GM19452 (cell line): ENCODE data around the gene SELENBP1.
"Not testable (repeated sequence)": the region's sequence is repeated elsewhere in the genome, so short reads cannot be mapped to it uniquely, and the experiment has no call there.

Experiments
- ATAC-seq: cut with Tn5 transposase; IDR thresholded peaks from one replicate; pipeline ENCODE4 v1.9.1; 2021; ENCODE audit not compliant: unreplicated experiment

The SELENBP1 gene

GRCh38 chr1:151384584-151384983 is 12.1 kb upstream of the SELENBP1 start:
- ATAC-seq = no peak

- no peak for ATAC-seq
Observed at GRCh38 chr1:151377150-151377884, 4.8 kb upstream of the SELENBP1 start.

GRCh38 chr1:151373196-151373595 is 691 bp upstream of the SELENBP1 start:
- ATAC-seq = no peak

GRCh38 chr1:151371370-151372057 is 991 bp downstream of the SELENBP1 start:
- ATAC-seq = no peak

GRCh38 chr1:151370211-151370911 is 2.1 kb downstream of the SELENBP1 start:
- no peak for ATAC-seq

GRCh38 chr1:151369621-151370048 is 2.9 kb downstream of the SELENBP1 start:
- ATAC-seq = no peak

- ATAC-seq = no peak
Observed at GRCh38 chr1:151369302-151369610, 3.2 kb downstream of the SELENBP1 start.

- no peak for ATAC-seq
Observed at GRCh38 chr1:151368393-151369301, 3.9 kb downstream of the SELENBP1 start.

GRCh38 chr1:151367658-151368392 is 4.7 kb downstream of the SELENBP1 start:
- ATAC-seq = no peak

GRCh38 chr1:151364996-151365395 is 7.5 kb downstream of the SELENBP1 start:
- no peak for ATAC-seq

GRCh38 chr1:151362308-151363155 is 10.0 kb downstream of the SELENBP1 start:
- ATAC-seq = no peak

- no peak for ATAC-seq
Observed at GRCh38 chr1:151361883-151362282, 10.6 kb downstream of the SELENBP1 start.

- no peak for ATAC-seq
Observed at GRCh38 chr1:151356696-151357095, 15.8 kb downstream of the SELENBP1 start.

- no peak for ATAC-seq
Observed at GRCh38 chr1:151352021-151352718, 20.3 kb downstream of the SELENBP1 start.

GRCh38 chr1:151350323-151350722 is 22.2 kb downstream of the SELENBP1 start:
- not testable (repeated sequence) for ATAC-seq

GRCh38 chr1:151347523-151348246 is 24.8 kb downstream of the SELENBP1 start:
- peak; percentile 29 for ATAC-seq

- peak; percentile 95 for ATAC-seq
Observed at GRCh38 chr1:151346769-151347522, 25.6 kb downstream of the SELENBP1 start, which contains the start of gene RFX5. Gene RFX5, minus strand, starts transcription at chr1:151347252. Its CDS starts 932 bp downstream, at chr1:151346320.
